ENCODE data around the gene ZNF276. TPM values are rescaled to one million over a fixed set of nuclear protein-coding genes. Genes with fewer than 3 reads are reported as not detected.

The ZNF276 gene
- total RNA-seq, 1 experiment from 2014 or later: 19.9 TPM

GRCh38 chr16:89701425-89702406 is 19.6 kb upstream of the ZNF276 start, which contains the start of gene SPATA2L:
TSS of gene SPATA2L (minus strand) at chr16:89701705. CDS start at chr16:89701232, 473 bp downstream.
- H3K9me3 ChIP-seq (ENCODE audit: control insufficient read depth, insufficient read depth, low read depth, low read length): no peaks in the 10 kb centered on the region
- ChIA-PET POLR2A (no interaction called here), CTCF (interaction anchor here (0.8 kb wide), 1 partner anchor 9 kb away, joined by 9 read pairs; no protein-coding TSS in a partner anchor)
- H3K27ac ChIP-seq (ENCODE audit: low read length): peak within 1 kb of the TSS; percentile 54
- BruUV-seq (replicated peaks): no TSS peak
- peak; percentile 49; the same call in 1 of the 2 replicates for TF ChIP-seq POLR2AphosphoS5 (IDR thresholded peaks at IDR 0.05; ENCODE audit: low read depth, low read length)
- TF ChIP-seq CTCF (IDR thresholded peaks at IDR 0.05): no peak; the same call in 1 of the 2 replicates
- no peak for TF ChIP-seq REST (IDR thresholded peaks at IDR 0.05; ENCODE audit: insufficient read depth in 1 of 2, low read depth in 2 of 2, low read length in 1 of 2)
- no peak for TF ChIP-seq SIN3A (IDR thresholded peaks at IDR 0.05; ENCODE audit: borderline replicate concordance, insufficient read depth, low read depth, low read length)
- TF ChIP-seq TCF7L2 (IDR thresholded peaks at IDR 0.05; ENCODE audit: low read depth, low read length): no peak
- DNase-seq (ENCODE audit: low read depth, low spot score) (peak; percentile 32), ATAC-seq (peak; percentile 82)
- in situ Hi-C loops (cut with HindIII; ENCODE audit: low pct_unique_long_range_greater_than_20kb, low sequenced_read_pairs): no loop called here
- intact Hi-C loops (cut with micrococcal nuclease; ENCODE audit: unreplicated experiment): no loop called here
- no peaks in the 10 kb centered on the region for H3K27me3 ChIP-seq (ENCODE audit: control insufficient read depth, insufficient read depth, low read length)
- H3K4me1 ChIP-seq (ENCODE audit: control insufficient read depth, insufficient read depth, low read length): peaks cover 8% of the 10 kb centered on the region; the same call in 1 of the 2 replicates
- H3K4me3 ChIP-seq (ENCODE audit: low read depth in 2 of 2, low read length in 2 of 2): peak within 1 kb of the TSS; percentile 58 to 63
- H3K36me3 ChIP-seq (ENCODE audit: control insufficient read depth, insufficient read depth, low read length): no peaks in the 10 kb centered on the region; the same call in 1 of the 2 replicates

- Histone ChIP-seq H3K27ac (ENCODE audit: low read length) (no peak overlapping the region), H3K9me3 (ENCODE audit: control insufficient read depth, insufficient read depth, low read depth, low read length) (no peaks in the 10 kb centered on the region), H3K4me3 (ENCODE audit: low read depth in 2 of 2, low read length in 2 of 2) (no peak overlapping the region), H3K27me3 (ENCODE audit: control insufficient read depth, insufficient read depth, low read length) (no peaks in the 10 kb centered on the region), H3K36me3 (ENCODE audit: control insufficient read depth, insufficient read depth, low read length) (no peaks in the 10 kb centered on the region; the same call in 1 of the 2 replicates), H3K4me1 (ENCODE audit: control insufficient read depth, insufficient read depth, low read length) (0 out of 2 replicates have a peak, but pooled peaks cover 8% of the 10 kb centered on the region)
- ChIA-PET POLR2A (interaction anchor here (0.6 kb wide), 1 partner anchor 34 kb away, joined by 4 read pairs; no protein-coding TSS in a partner anchor), CTCF (no interaction called here)
- DNase-seq (ENCODE audit: low read depth, low spot score) (no peak), ATAC-seq (no peak)
- in situ Hi-C loops (cut with HindIII; ENCODE audit: low pct_unique_long_range_greater_than_20kb, low sequenced_read_pairs): no loop called here
- BruUV-seq (replicated peaks): no TSS peak
- TF ChIP-seq POLR2AphosphoS5 (IDR thresholded peaks at IDR 0.05; ENCODE audit: low read depth, low read length) (no peak), SIN3A (IDR thresholded peaks at IDR 0.05; ENCODE audit: borderline replicate concordance, insufficient read depth, low read depth, low read length) (no peak), REST (IDR thresholded peaks at IDR 0.05; ENCODE audit: insufficient read depth in 1 of 2, low read depth in 2 of 2, low read length in 1 of 2) (no peak), TCF7L2 (IDR thresholded peaks at IDR 0.05; ENCODE audit: low read depth, low read length) (no peak), CTCF (IDR thresholded peaks at IDR 0.05) (no peak)
- intact Hi-C loops (cut with micrococcal nuclease; ENCODE audit: unreplicated experiment): no loop called here
These were observed 17.1 kb upstream of the ZNF276 start for GRCh38 chr16:89704281-89704680.

Data from Panc1 (cell line).